NCI-H82 treated with DMSO at 0.1 percent for 48 hours (cell line): ENCODE data around the gene RPGR.

Source experiments
- DNase-seq: peaks from one replicate; lab custom pipeline; 2025; ENCODE audit not compliant: unreplicated experiment; lab: John Stamatoyannopoulos, UW

RPGR gene

GRCh38 chrX:38332505-38332904 is 5.2 kb upstream of the RPGR start:
- no peak for DNase-seq

- DNase-seq: no peak
Measured at GRCh38 chrX:38327775-38328081, 419 bp upstream of the RPGR start.

GRCh38 chrX:38326086-38326485 is 1.2 kb downstream of the RPGR start:
- DNase-seq: no peak

DNA sequence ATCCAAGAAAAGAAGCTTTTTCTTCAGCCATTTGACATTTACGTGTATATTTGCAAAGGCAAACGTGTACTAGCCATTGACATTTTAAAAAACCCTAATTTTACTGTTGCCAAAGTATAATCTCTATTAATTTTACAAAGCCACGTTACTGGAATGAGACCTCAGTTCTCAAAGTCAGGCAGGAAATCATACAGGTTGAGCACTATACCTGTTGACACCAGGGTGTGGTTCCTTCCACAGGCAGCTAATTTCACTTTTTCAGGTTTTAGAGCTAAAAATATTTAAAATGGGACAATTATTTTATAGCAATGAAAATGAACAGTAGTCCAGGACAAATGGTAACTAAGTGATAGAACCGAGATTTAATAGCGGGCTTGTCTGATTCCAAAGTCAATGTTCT is 6.5 kb downstream of the RPGR start:
- no peak for DNase-seq

GRCh38 chrX:38318606-38319005 is 8.7 kb downstream of the RPGR start:
- DNase-seq: no peak

DNA sequence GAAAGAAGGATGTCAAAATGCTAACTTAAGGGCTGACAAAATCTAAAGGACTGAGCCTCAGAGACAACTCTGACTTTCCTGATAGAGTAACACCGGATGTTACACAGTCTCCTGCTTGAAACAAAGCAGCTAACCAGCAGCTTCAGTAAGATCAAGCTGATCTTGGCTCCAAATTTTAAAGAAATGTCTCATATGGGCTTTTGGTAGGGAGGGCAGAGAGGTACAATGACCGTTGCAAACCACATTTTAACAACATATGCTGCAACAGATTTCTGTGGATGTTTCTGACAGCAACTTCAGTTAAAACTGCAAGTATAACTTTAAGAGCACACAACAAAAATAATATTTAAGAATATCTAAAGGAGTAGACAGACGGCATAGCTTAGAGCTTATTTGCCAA is 9.1 kb downstream of the RPGR start:
- DNase-seq: no peak

GRCh38 chrX:38315186-38315585 is 12.1 kb downstream of the RPGR start:
- no peak for DNase-seq

DNA sequence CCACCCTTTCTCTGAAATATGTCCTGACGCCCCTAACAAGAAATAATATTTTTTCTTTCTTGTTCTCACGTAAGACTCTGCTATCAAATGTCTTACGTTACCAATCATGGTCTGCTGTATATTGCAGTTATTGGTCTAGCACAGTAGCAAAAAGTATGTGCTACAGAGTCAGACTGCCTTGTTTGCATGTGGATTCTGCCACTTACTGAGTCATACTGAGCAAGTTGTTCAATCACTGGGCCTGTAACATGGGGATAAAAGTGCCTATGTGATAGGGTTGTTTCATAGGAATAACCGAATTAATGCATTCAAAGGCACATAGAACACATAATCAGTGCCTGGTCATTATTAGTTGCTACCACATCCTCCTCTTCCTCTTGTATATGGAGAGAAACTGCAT is 14.1 kb downstream of the RPGR start:
- no peak for DNase-seq

GRCh38 chrX:38312436-38312835 is 14.9 kb downstream of the RPGR start:
- no peak for DNase-seq

DNA sequence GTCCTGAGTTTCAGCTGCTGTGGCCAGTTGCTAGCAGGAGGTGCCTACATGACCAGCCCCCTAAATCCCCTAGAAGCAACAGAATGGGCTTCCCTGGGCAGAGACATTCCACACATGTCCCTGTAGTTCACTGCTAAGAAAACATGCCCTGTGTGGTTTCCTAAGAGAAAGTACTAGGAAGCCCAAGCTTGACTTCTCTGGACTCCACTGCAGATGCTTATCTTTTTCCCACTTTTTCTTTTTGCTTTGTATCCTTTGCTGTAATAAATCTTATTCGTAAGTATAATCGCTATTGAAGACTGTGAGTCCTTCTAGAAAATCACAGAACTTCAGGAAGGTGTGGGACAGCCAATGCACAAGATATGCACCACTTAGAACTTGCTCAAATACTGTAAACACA is 15.6 kb downstream of the RPGR start:
- DNase-seq: no peak

GRCh38 chrX:38305971-38306370 is 21.3 kb downstream of the RPGR start:
- no peak for DNase-seq

DNA sequence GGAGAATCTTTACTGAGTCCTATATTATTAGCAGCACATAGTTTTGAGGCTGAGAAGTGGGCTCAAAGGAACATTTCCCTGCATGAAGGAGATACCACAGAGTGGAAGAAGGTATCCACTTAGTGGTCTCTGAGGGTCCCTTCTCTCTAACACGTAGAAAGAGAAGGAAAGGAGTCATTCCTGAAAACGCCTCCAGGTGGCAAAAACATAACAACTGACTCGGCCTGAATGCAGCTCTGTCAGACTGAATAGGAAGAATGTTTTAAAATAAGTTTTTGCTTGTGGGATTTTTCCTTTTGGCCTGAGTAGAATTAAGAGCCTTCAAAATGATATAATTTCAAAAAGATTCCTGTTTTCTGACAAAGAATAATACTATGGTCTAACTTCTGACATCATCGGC is 23.3 kb downstream of the RPGR start:
- no peak for DNase-seq

DNA sequence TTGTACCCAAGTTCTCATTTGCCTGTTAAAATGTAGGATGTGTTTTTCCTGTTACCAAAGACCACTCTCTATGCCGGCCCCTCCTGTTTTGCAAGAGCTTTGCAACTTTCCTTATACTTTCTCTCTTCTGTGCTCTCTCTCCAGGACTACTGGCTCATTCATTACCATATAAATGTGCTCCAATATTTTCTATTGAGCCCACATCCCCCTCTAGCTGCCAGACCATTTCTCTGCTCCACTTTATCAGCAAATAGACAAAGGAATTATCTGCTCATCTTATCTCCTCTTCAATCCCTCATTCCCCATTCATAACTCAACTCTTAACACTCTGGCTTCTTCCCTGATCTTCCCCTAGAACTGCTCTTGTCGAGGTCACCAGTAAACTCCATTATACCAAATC is 33.6 kb downstream of the RPGR start:
- no peak for DNase-seq

GRCh38 chrX:38287674-38288073 is 39.6 kb downstream of the RPGR start:
- no peak for DNase-seq

DNA sequence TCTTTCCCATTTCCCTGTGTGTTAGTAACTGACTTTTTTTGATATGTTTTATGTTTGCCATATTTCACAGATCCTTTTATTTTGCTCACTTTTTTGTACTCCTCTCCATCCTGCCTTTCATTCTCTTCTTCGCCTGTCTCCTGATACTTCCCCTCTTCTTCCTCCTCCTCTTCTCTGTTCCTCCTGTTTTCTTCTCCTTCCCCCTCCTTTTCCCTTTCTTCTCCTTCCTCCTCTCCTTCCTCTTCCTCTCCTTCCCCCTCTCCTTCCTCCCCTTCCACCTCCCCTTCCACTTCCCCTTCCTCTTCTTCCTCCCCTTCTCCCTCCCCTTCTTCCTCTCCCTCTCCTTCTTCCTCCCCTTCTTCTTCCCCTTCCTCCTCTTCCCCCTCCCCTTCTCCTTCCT is 41.7 kb downstream of the RPGR start:
- DNase-seq: no peak

GRCh38 chrX:38282049-38282448 is 45.3 kb downstream of the RPGR start:
- DNase-seq: no peak

DNA sequence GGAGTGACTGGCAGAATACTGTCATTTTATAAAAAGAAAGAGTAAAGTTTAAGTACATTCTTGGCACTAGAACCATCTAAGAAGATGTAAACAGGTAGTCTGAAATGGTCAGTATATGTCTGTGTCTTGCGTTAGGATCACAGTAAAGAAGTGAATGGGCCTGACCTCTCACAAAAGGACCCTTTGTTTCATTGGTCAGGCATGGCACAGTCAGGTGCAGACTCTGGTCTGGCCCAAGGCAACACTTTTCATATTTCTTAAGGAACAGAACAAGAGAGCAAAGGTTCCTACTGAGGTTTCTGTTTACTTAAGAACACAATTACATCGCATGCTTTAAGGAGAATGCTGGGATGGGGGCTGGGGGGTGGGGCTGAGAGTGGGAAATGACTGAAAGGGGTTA is 48.1 kb downstream of the RPGR start:
- DNase-seq: no peak

DNA sequence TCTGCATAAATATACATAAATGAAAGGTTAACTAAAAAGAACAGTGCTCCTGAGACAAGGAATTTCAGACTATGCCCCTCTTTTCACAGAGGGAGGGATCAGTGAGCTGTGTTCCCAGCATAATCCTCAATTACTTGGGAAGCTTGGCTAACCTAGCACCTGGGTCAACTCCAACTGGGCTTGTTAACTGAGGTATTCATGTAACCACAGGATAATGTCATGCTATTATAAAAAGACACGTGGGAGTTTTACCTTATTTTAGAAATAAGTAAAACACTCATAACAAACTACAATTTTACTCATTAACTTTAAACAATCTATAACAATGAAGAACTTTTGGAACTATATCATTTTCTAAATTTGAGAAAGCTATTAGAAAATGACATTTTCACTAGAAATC is 48.6 kb downstream of the RPGR start:
- no peak for DNase-seq

- DNase-seq: no peak
Measured at GRCh38 chrX:38277802-38278201, 49.5 kb downstream of the RPGR start.

GRCh38 chrX:38277136-38277535 is 50.2 kb downstream of the RPGR start:
- no peak for DNase-seq

- DNase-seq: no peak
Measured at GRCh38 chrX:38276089-38276488, 51.2 kb downstream of the RPGR start.

GRCh38 chrX:38275615-38276014 is 51.7 kb downstream of the RPGR start:
- DNase-seq: no peak

DNA sequence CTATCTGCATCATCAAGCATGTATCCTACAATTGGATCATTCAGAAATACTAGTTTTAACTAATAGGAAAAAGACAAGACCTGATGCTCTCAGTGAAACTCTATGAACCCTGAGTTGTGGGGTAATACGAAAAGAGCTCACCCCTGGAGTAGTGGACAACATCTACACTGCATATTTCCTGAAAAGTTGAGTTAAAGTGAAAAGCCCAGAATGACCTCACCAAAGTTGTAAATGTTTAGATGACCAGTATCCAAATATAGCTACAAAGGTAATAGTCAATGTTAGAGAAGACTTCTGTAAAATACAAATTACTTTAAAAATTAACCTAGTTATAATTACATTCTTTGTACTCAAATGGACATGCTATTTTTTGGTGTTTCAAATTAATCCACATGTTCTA is 53.9 kb downstream of the RPGR start:
- no peak for DNase-seq

- DNase-seq: no peak
Measured at GRCh38 chrX:38271154-38271716, 56.1 kb downstream of the RPGR start.
